NCI-H2196 treated with DMSO at 0.1 percent for 48 hours (cell line): ENCODE measurements around the gene KLHL30.
"Not testable (repeated sequence)": the region's sequence is repeated elsewhere in the genome, so short reads cannot be mapped to it uniquely, and the experiment has no call there.

Experiments used
- DNase-seq: peaks from one replicate; lab custom pipeline; 2025; ENCODE audit not compliant: unreplicated experiment; lab: John Stamatoyannopoulos, UW

KLHL30 gene

DNA sequence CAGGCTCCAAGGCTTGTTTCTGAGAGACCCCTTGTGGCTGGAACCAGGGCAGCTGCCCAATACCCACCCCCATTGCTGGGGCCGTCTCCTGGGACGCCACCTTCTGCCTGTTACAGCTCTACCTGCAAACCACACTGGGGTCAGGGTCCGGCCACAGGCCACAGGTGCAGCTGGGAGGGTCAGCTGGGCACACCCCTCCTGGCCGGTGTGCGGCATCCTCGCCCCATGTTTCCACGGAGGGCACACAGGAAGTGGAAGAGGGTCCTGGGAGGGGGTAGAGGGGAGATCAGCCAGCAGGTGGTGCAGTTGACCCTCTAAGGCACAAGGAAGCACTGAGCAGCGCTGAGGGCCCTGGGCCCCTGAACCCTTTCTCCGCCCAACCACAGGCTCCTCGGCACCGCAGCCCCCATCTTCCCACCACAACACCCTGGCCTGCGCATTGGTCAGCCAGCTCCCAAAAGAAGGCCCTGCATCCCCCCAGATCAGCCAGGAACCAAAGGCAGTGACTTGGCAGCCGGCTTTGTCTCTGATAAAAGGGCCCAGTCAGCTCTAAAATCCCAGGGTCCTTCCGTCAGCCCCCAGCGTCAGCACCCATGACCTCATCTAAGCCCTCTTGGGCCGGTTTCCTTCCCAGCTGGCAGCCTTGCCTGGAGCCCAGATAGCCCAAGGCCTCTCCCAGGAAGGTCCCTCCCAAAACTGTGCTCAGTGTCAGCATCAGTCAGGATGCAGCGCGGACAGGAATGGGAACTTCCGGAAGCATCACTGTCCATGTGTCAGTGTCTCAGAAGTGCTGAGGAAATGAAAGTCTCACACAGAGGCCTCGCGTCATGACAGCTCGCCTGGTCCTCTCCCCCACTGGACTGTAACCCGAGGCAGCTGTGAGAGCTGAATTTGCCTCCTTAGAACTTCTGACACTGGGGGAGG is 22.0 kb downstream of the KLHL30 start:
- no peak for DNase-seq

DNA sequence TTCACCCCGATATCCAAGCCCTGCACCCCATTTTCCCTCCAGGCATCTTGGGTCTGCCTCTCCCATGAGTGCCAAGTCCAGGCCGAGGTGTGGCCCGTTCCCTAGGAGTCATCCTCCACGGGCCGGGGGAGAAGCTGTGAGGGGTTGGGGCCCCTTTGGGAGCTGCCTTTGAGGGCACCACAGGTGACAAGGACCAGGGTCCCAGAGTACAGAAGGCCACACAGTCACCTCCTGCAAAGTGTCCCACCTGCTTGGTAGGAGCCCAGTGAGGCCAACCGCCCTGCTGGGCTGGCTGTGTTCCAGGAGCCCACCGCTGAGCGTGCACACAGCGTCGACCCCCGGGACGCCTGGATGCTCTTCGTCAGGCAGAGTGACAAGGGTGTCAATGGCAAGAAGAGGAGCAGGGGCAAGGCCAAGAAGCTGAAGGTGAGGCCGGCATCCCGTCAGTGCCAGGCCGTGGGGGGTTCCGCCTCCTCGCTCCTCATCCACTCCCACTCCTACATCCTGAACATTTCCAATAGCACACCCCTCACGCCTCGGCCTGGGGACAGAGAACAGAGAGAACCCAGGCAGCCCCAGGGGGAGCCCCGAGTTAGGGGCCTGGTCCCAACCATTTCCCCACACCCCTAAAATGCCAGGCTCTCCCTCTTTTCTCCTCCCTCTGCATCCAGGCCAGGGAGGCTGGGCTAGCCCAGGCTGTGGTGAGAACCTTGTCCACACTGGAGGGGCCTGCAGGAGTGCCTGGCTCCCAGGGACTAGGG is 23.0 kb downstream of the KLHL30 start:
- no peak for DNase-seq

DNA sequence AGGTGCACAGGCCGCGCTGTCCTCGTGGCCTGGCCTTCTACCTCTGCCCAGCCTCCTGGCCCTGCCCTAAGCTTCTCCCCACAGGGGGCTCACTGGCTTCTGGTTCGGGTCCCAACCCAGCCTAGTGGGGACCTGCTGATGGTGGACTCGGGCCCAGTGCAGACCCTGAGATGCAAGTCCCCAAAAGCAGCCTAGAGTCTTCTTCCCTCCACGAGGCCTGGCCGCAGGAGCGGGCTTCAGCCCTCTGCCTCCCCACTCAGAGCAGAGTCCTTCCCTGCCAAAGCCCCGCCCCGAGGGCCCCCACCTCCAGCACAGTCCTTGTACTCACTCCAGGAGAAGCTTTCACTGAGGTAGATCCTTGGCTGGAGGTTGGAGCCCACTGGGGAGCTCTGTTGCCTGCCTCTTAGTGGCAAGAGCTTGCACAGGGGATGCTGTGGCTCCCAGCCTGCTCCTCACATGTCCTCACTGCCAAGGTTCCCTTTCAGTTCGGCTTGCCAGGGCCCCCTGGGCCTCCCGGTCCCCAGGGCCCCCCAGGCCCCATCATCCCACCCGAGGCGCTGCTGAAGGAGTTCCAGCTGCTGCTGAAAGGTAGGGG is 23.9 kb downstream of the KLHL30 start:
- no peak for DNase-seq

DNA sequence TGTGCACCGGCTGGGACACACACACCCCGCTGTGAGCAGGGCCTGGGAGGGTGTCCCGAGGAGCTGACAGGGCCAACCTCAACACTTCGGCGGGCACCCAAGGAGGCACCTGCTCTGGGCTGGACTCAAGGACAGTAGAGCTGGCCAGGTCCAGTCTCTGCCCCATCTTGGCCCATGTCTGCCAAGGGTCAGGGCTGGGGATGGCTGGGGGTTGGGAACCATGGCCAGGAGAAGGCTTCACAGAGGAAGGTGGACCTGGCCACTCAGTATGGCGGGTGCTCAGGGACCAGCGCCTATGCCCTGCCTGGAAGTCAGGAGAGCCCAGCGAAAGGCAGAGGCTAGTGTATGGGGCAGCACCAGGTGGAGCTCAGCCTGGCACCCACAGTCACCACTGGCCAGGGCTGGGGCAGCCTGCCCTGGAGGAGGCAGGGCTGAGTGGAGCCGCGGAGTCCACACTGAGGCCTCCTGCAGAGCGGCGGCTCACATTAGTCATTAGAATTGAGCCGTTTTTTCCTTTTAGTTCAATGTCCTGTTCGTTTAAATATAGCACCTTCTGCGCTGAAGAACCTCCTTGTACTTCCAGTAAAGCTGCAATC is 24.5 kb downstream of the KLHL30 start:
- no peak for DNase-seq

DNA sequence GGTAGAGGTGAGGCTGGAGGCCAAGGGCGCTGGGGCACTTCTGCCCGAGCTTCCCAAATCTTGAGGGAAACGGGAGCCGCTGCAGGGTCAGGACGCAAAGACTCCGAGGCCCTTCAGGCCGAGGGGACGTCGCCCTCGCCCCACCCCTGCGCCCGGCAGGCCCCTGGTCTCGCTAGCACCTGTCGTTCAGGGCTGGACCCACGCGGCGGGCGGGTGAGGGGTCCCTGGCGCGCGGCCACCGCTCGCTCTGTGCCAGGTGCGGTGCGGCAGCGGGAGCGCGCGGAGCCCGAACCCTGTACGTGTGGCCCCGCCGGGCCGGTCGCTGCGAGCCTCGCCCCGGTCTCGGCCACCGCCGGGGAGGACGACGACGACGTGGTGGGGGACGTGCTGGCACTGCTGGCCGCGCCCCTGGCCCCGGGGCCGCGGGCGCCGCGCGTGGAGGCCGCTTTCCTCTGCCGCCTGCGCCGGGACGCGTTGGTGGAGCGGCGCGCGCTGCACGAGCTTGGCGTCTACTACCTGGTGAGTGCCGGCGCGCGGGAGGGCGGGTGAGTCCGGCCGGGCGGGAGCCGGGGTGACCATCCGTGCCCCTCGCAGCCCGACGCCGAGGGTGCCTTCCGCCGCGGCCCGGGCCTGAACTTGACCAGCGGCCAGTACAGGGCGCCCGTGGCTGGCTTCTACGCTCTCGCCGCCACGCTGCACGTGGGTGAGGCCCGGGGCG is 25.2 kb downstream of the KLHL30 start:
- DNase-seq: no peak

DNA sequence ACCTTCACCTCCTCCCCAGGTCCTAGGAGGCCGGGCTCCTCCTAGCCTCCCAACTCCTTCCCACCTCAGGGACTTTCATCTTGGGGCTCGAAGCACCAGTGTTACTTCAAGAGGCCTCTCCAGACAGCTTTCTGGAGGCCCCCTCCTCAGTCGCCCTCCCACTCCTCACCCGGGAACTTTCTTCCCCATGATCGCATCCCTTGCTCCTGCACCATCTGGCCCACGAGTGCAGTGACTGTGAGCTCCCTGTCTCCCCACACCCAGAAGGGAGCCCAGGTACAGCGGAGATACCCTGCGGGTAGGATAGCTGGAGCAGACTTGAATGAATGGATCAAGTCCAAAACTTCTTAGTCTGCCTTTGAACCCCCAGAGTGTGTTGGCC is 26.4 kb downstream of the KLHL30 start:
- no peak for DNase-seq

DNA sequence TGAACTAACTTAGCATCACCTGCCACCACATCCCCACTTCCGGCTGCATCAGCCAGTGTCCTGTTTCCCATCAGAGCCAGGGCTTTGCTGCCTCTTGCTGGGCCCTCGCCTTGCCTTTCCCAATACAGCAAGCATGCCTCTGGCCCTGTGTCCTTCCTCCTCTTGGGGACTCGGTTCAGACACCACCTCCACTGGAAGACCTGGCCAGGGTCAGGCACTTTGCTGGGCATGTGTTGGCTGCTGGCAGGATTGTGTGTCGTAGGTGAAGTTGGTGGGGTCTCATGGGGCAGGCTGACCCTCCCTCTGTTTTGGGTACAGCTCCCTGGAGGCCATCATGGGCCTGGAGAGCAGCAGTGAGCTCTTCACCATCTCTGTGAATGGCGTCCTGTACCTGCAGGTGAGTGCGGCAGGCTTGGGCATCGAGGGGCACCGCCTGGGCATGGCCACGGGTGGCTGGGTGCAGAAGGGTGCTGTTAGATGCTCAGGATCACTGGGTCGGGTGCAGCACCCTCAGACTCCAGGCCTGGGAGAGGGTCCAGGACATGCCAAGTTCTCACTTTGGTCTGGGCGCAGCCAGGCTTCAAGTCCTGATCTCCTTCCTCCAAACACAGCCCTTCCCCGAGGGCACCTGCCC is 26.9 kb downstream of the KLHL30 start:
- DNase-seq: no peak

DNA sequence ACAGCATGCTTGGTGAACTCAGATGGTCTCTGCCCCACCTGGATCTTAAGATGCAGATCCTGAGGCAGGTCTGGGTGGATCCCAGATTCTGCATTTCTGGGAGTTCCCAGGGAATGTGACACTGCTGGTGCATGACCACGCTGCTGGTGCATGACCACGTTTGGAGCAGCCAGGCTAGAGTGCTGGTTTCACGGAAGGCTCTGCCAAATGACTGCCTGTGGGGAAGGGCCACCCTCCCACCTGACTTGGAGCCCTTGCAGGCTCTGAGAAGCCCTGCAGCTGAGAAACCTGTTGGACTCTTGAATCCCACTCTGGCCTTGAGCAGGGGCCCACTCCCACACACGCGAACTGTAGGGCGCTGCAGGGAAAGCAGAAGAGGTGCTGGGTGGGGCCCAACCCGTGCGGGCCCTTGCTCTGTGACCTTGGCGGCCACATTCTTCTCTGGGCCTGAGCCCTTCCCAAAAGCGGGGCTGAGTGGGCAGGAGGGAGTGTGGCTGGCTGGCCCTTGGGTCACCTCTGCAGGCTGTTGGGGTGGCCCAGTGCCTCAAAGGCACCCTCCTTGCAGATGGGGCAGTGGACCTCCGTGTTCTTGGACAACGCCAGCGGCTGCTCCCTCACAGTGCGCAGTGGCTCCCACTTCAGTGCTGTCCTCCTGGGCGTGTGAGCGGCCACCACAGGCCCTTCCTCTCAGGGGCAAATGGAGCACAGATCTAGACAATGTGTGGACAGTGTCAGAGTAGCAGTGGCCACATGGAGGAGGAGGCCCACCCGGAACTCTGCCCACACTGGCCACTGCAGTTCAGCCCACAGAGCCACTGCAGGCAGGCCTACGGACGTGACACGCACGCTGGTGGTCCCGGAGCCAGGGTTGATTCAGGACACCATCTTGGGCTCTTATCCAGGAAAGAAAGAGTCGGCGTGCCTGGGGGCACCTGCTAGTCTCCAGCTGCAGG is 28.2 kb downstream of the KLHL30 start:
- no peak for DNase-seq

DNA sequence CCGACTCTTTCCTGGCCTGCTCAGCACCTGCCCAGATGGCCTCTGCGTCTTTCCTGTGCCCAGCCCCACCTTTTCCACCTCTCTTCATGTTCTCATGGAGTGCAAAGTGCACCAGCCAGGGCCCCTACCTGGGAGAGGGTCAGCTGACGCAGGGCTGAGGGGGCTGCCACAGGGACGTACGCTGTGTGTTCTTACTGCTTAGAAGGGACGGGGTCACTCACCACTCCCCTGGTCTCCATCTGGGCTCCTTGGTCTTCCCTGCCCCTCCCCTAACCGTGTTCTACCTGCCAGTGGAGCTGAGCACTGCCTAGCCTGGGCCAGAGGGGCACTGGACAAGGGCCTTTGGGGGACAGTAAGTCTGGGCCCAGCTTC is 28.9 kb downstream of the KLHL30 start:
- no peak for DNase-seq

DNA sequence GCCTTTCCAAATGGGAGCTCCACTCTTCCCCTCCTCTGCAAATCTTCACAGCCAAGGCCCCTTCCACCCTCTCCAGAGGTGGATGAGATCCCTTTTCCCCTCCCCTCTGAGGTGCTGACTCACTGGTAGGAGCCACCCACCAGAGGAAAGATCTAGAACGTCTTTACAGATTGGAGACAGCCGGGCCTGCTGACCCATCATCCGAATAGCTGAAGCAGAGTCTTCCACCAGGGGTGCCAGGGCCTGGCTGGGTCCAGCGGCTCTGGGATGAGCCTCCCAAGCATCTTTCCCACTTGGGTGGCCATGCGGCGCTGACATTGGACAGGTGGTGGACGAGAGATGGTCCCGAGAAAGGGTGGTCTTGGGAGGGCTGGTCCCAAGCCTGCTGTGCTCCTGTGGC is 29.3 kb downstream of the KLHL30 start:
- DNase-seq: no peak

DNA sequence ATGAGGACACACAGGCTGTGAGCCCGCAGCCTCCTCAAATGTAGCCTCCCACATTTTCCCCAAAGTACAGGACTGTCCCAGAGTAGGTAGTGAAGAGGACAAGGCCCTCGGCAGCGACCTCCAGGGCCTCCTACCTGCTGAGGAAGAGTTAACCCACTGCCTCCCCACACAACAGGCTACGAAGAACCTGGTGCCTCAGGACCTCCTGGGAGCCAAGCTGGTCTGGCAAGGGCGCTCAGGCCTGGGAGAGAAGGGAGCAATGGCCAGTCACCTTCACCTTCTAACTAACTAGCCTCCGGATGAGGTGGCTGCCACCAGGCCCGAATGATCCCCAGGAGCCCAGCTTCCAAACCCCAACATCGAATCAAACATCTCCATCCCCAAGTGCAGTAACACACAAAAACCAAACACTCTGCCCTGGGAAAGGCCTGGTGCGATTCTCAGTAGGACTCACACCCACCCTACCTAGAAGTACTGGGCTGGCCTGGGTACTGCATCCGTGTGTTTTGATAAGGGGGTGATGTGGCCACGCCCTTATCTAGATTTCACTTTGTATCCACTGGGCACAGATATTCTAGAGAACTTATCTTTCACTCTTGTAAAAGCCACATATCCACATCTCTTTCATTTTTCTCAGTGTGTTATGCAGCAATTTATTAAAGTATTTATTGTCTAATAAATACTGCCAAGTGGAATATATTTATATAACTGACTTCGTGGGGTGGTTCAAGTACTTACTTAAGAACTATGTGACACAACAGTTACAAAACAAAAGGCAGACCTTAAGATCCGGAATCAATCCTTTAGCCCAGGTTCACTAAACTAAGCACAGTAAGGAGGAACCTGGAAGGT is 30.0 kb downstream of the KLHL30 start:
- DNase-seq: no peak

DNA sequence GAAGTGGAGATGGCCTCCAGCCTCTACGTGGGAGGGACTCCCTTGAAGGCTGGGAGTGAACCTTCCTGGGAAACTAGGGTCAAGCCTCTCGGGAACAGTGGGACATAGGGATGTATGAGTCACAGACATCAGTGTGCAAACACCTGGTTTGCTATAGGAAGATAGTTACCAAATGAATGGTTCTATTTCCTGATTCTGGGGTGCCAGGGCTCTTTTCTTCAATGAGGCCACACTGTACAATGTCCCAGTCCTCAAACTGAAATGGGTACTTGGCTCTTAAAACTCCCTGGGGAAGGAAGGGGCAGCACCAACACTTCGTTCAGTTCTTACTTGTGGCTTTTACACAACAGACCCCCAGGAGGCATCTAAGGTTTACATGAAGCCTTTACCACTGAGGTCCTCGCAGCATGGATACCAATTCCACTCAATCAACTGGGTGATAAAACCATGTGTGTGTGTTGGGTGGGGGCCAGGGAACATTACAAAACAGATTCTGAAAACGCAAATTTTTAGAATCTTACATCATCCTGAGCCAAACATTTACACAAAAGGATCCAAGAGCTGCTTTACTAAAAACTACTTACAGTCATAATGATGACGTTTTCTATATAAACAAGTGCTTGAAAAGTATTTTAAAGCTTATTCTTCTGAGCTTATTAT is 30.7 kb downstream of the KLHL30 start:
- DNase-seq: no peak

DNA sequence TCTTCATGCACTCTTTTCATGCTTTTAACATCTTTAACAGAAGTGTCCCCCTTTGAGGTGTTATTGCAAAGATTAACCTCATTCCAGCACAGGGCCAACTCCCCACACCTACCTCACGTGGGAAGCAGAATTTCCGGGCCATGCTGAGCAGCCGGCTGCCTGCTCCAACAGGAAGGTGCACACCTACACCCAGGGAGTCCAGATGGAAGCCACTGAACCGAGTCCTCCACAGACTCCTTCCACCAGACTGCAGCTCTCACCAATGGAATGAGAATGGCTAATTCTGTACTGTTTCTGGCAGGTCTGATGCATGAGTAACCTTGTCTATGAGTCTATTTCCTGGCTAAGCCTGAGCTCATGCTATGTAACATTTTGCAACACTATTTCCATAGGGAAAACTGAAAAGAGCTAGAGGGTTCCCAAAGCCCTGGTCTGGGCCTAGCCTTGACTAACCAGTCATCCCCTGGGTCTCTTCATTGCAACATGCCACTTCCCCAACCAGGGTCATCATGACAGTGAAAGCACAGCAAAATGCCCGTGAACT is 31.3 kb downstream of the KLHL30 start:
- no peak for DNase-seq

DNA sequence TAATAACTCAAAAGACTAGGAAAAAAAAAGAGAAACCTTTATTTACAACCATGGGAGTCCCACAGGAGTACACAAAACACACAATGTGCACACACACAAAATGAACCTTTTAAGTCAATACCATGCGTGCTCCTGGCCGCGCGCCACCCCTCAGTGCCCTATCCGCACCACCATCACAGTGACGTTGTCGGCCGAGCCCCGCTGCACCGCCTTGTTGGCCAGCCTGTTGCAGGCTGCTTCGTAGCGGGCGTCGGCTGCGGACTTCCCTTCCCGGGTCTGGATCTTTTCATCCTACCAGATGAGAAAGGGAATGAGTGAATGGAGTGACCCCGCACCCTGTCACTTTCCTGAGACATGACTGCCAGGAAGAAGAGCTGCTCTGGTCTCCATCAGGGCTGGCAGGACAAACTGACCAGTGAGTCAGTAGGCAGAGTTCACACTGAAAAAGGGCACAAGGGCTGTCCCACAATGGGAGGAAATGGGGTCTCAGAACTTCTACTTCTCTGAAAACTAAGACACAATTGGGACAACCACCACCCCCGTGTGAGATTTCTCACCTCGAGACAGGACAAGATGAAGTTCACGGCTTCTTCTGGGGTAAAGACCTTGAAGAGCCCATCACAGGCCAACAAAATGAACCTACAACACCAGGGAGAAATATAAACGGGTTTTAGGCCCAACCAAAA is 32.1 kb downstream of the KLHL30 start:
- DNase-seq: no peak

DNA sequence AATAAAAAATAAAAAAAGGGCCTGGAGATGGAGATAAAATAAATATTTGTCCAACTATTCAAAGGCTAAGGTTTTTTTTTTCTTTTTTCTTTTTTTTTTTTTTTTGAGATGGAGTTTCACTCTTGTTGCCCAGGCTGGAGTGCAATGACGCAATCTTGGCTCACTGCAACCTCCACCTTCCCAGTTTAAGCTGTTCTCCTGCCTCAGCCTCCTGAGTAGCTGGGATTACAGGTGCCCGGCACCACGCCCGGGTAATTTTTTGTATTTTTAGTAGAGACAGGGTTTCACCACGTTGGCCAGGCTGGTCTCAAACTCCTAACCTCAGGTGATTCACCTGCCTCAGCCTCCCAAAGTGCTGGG is 32.6 kb downstream of the KLHL30 start:
- DNase-seq: not testable (repeated sequence)

DNA sequence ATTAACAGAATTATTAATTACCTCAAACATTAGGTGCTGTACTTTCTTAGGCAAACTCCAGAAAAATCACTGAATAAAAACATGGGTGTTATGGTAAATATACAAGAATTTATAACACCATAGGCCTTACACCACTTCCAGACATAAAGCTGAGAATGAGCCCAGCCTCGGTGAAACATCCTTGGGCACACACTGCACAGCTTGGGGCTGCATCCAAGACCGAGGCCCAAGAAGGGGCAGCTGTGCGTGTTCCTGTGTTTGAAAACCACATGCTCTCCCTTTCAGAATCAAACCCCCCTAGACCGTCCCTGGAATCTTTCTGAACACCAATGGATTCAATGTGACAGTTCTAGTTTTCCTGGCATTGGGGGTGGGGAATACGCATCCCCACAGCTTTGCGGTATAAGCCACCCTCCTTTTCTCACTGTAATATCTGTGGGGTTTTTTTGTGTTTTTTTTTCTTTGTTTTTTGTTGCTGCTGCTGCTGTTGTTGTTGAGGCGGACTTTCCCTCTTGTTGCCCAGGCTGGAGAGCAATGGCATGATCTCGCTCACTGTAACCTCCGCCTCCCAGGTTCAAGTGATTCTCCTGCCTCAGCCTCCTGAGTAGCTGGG is 33.2 kb downstream of the KLHL30 start:
- DNase-seq: no peak

DNA sequence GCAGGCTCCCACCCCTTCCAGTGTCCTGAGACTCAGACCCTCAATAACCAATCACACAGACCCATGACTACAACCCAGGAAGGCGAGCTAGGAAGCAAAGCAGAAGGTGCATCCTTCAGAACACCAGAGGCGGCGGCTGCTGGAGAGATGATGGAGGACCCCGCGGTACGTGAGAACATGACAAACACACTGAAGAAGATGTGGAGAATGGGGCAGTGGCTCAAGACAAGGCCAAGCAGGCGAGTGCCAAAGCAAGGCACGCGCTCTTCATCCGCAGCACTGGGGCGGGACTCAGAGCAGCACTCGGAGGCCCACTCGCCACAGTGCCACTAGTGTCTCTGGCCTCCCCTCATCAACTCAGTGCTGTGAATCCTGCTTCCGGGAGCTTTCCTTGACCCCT is 34.0 kb downstream of the KLHL30 start:
- DNase-seq: no peak
